ENCODE results near the gene HIKESHI.

DNA sequence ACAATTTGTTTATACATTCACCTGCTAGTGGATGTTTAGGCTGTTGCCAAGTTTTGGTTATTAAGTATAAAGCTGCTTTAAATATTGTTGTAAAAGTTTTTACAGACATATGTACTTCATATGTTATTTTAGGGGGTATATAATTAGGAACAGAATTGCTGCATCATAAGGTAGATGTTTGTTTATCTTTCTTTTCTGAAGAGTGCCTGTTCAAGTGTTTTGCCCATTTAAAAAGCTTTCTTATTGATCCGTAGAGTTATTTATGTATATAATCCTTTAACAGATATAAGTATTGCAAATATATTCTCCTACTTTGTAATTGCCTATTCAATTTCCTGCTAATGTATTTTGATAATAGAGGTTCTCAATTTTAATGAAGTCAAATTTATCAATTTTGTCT, 61.4 kb downstream of the HIKESHI start:
- TF ChIP-seq CTCF (IDR thresholded peaks at IDR 0.05; ENCODE audit: low read length) = no peak
- no peak for TF ChIP-seq EZH2 (IDR thresholded peaks at IDR 0.05; ENCODE audit: borderline replicate concordance, low read length)
